Germinal center (tissue), 1 donor: ENCODE data around the gene CENPP.

ENCODE experiments used
- DNase-seq: peaks from one replicate; pipeline ENCODE4 v3.0.0; 2012; ENCODE audit warnings: mixed read lengths, low spot score

The CENPP gene

DNA sequence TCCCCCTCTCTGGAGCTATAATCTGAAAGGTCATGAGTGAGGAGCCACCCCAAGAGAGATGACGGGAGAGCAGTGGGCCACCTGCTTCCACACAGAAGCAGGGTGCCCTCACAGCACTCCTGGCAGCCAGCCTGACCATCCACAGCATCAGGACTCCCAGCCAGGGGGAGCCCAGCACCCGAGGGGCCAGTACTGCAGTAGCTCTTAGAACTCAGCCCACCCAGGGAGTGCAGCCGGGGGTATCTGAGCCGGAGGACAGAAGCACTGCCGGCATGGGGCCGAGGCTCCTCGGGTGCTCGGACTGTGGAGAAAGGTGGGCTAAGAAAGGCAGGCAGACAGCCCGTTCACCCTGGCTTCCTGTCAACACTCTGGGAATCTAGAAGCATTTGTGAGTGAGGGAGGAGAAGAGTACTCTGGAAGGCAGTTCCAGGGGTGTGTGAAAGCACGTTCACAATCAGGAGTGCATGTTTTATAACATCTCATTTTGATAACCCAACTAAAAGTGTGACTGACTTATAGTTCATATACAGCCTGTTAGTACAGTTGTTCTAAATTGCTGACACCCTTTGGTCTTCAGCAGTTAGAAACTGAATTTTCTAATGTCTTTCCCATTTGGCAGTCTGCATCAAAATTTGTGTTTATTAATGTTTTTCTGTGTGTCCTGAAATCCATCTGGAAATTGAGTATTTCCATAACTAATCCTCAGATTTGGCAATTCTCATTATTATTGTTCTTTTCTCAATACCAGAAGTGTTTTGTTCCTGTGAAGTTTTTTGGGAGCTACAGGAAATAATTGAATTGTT, 182.5 kb downstream of the CENPP start:
- DNase-seq: no peak

DNA sequence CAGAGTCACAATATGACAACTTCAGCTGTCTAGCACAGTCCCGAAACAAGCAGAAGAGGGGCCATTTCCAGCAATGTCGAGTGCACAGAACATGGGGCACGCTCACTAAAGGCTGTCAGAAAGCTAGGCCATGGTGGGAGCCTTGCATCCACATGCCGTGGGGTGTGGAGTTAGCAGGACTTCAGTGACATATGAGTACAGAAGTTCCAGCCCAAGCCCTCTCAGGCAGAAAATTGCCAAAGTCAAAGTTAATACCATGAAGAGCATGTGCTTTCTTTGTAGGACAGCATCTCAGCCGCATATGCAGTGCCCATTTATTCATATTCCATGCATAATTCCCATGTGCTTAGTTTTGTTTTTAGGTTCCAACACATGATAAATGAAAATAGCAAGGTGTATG, 183.3 kb downstream of the CENPP start:
- DNase-seq: no peak

DNA sequence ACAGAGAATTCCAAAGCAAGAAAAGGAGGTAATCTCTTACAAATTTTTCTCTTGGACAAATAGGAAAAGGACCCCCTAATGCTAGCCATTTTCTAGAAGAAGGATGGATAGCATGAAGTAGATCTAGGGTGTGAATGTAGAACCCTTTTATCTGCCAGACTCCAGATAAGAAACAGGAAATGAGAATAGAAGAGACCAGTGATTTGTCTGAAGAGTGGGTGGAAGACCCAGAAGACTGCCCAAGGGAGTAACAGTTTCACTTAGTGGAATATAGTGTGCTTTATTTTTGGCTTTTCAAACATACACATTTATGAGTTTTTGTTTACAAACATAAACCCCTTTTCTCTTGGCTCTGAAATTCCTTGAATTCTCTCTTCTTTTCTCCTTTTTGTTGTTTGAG, 185.0 kb downstream of the CENPP start:
- peak; percentile 16 for DNase-seq

DNA sequence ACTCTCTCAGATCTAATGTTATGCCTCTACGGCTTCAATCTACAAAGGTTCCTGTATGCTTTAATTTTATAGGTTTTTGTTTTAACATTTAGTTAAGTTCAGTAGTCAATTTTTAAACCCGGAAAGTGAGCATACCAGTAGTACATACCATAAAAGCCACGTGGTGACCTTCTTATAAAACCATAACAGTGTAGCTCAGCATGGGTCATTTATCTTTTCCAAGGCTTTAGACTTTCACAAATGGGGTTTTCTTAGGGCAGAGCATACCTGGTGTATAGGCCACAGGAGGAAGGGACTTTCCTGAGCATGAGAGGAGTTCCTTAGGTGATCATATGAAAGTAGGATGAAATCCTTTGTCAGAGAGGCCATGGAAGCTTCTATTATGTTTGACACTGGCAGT, 186.9 kb downstream of the CENPP start:
- DNase-seq: no peak

DNA sequence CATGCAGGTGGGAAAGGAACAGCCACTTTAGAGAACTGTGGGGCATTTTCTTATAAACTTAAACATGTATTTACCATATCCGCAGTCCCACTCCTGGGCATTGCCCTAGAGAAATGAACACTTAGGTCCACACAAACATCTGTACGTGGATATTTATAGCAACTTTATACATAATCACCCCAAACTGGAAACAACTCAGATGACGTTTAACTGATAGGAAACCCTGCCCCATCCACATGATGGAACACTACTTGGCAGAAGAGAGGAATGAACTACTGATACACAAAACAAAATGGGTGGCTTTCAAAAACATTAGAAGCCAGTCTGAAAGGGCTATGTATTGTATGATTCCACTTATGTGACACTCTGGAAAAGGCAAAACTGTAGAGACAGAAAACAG, 187.6 kb downstream of the CENPP start:
- no peak for DNase-seq

DNA sequence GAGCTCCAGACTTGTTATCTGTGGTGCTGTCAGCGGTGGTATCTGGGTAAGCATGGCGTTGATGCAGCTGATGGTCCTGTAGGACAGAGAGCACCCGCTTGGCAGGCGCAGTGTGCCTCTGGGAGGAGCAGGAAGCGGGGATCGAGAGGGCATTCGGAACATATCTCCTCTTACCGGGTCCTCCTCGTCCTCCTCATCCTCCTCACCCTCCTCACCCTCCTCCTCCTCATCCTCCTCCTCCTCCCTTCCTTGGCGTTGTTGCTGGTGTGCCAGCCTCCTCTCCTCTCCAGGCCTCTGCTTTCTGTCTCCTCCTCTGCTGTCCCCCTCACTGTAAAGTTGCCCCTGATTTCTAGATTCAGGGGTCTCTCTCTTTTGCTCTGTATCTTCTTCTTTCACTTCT, 188.9 kb downstream of the CENPP start:
- DNase-seq: no peak

DNA sequence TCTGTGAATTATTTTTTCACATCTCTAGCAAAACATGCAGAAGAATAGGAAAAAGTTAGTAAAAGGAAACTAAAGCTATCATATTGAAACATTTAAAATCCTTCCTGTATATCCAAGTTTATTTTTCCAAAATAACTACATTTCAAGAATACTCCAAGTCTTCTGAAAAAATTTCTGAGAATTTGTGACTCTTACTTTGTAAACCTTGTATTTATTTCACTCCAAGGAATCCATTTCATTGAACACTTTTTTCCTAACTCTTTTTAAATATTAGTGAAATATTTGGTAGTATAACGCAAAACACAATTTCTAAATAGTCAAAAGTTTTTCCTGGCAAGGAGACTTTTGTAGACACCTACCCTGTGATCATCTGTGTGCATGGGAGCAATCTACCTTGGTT, 190.8 kb downstream of the CENPP start:
- no peak for DNase-seq

DNA sequence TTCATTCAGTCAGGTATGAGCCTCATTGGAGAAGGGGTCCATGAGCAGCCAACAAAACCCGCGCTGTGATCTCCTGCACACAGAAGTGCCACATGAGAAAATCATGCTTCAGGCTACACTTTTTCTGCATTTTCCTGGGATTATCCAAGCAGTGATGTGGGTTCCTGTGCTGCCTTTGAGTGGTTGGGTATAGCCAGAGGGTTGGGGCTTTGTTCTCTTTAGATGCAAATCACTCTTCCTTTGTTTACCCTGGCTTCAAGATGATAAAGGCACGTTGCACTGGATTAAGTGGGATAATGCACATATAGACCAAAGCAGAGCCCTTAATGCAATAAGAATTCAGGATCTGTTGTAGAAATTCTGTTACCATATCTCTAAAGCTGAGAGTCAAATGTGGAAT, 191.3 kb downstream of the CENPP start:
- DNase-seq: no peak

DNA sequence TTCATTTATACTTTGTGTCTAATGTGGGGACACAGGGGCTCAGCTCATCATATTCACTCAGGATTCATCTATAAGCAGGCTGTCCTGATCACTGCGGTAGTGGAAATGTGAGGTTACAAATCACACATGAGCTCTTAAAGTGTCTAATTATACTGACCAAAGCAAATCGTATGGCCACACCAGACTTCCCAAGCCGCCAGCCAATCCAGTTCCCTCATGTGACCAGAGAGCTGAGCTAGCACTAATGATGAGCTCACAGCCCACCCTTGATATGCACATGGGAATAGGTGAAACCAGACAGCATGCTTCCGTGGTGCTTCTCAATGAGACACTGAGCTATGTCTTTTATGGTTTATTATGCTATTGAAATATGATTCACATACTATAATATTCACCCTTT, 192.4 kb downstream of the CENPP start:
- DNase-seq: no peak

DNA sequence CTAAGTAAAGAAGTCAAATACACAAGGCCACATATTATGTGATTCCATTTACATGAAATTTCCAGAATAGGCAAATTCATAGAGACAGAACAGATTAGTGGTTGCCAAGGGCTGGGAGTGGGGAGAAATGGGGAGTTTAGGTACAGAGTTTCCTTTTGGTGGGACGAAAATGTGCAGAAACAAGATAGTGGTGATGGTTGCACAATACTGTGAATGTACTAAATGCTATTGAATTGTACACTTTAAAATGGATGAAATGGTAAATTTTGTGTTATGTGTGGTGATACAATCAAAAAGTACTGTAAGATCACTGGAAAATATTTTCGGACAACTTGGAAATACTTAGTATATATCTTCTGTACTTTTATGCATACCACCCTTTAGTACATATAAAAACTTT, 195.1 kb downstream of the CENPP start:
- no peak for DNase-seq

DNA sequence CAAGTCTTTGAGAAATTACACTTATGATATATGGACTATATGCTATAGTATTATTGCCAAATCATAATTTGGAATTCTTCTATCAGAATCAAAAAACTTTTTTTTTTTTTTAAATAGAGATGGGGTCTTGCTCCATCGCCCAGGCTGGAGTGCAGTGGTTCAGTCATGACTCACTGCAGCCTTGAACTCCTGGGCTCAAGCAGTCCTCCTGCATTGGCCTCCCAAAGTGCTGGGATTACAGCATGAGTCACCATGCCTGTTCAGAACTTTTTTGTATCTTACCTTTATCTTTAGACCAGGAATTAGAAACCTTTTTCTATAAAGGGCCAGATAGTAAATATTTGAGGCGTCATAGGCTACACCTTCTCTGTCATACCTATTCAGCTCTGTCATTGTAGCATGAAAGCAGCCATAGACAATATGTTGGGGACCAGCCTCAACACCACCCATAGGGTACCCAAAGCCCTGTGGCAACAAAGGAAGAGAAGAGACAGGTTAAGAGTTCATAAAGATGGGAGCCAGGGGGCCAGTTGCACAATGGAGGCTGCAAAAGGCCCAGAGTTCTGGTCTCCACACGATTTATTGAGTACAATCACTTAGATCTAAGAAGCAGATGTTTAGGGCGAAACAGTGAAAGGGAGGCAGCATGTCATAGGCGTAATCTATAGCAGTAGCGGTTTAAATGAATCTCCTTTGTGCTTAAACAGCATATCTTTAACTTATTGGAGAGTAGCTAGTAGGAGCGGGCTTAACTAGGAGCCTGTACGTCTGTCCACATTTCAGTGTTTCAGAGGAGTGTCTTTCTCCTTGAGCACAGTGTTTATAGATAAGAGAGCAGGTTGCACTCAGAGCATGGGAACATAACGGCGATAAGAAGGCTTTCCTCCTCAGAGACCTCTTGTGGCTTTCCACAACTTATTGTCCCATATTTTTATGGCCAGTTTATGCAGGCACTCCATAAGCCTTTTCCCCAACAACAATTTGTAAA, 197.5 kb downstream of the CENPP start:
- DNase-seq: no peak

DNA sequence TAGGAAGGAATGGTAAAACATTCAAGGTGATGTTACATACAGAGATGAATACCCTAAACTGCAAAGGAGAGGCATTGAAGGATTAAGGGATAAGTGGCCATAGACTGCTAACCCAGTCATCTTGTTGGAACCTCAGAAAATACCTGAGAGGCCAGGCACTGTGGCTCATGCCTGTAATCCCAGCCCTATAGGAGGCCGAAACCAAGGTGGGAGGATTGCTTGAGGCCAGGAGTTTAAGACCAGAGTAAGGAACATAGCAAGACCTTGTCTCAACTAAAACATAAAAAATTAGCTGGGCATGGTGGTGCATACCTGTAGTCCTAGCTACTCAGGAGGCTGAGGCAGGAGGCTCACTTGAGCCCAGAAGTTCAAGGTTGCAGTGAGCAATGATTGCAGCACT, 199.1 kb downstream of the CENPP start:
- no peak for DNase-seq

DNA sequence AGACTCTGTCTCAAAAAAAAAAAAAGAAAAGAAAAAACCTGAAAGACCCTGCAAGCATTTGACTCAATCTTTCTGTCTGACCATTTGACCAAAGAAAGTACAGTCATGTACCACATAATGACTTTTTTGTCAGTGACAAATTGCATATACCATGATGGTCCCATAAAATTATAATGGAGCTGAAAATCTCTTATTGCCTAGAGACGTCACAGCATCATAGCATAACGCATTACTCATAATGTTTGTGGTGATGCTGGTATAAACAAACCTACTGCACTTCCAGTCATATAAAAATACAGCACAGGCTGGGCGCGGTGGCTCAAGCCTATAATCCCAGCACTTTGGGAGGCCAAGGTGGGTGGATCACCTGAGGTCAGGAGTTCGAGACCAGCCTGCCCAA, 199.6 kb downstream of the CENPP start:
- no peak for DNase-seq

DNA sequence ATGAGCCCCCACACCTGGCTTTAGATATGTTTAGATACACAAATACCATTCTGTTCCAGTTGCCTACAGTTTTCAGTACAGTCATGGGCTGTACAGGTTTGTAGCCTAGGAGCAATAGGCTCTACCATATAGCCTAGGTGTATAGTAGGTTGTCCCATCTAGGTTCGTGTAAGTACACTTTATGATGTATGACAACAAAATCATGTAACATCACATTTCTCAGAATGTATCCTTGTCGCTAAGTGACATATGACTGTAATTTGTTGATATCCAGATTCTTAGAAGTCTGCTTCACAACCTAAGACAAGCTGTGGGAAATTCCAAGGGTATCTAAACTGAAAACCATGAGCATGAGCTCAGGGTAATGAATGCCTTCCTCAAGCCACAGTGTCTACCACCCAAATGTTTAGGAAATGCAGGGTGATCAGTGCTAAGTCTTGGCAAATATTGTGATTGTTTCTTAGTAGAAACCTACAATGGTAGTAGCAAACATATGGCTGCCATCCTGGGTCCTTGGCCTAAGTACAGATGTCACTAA, 201.6 kb downstream of the CENPP start:
- no peak for DNase-seq

DNA sequence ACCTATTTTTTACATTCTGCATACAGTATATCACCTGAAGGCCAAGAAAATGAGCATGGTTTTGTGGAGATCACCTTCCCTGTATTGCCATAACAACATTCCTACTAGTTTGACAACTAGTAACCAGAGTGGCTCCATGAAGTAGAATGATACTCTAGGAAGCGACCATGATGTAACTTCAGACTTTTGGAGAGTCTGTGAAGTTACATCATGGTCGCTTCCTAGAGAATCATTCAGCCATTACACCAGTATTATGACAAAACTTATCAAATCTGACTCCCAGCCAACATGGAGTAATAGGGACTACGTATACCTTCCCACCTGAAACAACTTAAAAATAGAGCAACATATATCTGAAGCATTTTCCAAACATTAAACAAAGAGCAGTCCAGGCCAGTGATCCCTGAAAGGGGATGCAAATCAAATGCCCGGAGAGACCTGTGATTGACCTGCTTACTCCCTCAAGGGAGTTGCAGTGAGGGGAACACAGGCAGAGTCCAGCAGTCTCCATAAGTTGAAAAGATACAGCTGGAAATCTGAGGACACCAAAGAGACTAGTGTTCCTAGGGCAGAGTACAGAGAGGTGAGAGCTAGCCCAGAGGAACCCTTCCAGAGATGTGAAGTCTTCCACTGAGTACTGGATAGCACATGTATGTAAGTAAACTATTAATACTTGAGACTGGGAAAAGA, 202.2 kb downstream of the CENPP start:
- no peak for DNase-seq

DNA sequence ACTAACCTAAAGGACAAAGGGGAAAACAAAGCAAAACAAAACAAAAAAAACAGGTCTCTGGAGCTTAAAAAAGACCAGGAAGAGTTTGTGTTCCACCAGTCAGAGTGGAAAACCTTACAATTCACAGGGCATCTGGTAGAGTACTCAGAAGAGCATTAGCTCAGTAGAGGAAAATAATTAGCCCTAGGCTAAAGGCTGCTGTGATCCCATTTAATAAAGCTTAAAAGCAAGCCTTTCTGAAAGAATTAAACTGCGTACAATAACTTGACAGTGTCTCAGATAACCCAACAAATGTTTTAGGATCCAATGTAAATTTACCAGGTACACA, 202.7 kb downstream of the CENPP start:
- no peak for DNase-seq

DNA sequence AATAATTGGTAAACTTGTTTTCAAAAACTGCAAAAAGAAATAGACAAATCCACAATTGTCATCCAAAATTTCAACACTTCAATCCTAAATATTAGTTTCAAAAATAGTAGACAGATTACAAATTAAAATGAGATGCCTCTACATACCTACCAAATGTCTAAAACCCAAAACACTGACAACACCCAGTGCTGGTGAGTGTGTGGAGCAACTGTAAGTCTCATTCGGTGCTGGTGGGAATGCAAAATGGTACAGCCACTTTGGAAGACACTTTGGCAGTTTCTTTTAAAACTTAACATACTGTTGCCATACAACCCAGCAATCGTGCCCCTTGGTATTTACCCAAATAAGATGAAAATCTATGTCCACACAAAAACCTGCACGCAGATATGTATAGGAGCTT, 203.4 kb downstream of the CENPP start:
- no peak for DNase-seq

DNA sequence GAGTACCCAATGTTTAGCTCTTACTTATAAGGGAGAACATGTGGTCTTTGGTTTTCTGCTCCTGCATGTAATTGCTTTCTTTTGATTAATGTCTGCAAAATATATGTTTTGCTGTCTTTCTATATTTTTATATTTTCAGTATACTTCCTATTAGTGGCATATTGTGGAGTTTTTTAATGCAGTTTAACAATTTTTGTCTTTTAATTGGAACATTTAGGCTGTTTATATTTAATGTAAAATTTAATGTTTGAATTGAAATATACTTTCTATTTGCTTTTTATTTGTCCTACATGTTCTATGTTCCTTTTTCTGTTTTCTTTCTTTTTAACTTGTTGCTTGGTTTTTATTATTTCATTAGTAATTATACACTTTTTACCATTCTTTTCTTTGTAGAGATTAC, 205.1 kb downstream of the CENPP start:
- DNase-seq: no peak

DNA sequence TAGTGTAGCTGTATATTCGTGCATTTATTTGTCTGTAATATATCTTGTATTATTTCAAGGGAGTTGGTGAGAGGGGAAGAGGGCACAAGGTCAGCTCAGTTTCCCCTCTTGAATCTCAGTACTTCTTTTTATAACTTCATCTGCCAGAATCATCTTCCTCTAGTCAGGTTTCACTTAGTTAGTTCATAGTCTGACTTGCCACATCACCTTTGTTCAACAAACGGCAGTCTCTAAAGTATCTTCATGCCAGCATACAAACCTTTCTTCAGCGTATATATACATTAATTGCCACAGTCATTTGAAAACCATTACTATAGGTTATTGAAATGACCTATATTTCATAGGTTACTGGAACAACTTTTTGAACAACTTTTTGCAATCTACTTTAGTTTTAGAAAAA, 208.5 kb downstream of the CENPP start:
- no peak for DNase-seq

DNA sequence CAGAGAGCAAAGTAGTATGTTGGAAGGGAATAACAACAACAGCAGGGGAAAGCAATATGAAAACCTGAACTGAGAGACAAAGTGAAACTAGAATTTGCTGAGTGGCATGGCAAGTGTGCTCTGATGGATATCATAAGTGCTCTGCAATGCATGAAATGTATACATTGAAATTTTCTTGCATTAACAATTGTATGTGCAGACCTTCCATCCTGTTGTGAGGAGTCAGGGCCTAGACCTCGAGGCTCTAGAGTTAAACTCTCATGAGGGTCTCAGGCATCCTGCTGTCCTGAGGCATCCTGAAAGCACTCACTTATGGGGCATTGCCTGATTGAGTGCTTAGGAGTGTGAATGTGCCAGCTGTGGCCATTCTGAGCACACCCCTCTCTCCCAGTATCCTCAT, 208.9 kb downstream of the CENPP start:
- DNase-seq: no peak

DNA sequence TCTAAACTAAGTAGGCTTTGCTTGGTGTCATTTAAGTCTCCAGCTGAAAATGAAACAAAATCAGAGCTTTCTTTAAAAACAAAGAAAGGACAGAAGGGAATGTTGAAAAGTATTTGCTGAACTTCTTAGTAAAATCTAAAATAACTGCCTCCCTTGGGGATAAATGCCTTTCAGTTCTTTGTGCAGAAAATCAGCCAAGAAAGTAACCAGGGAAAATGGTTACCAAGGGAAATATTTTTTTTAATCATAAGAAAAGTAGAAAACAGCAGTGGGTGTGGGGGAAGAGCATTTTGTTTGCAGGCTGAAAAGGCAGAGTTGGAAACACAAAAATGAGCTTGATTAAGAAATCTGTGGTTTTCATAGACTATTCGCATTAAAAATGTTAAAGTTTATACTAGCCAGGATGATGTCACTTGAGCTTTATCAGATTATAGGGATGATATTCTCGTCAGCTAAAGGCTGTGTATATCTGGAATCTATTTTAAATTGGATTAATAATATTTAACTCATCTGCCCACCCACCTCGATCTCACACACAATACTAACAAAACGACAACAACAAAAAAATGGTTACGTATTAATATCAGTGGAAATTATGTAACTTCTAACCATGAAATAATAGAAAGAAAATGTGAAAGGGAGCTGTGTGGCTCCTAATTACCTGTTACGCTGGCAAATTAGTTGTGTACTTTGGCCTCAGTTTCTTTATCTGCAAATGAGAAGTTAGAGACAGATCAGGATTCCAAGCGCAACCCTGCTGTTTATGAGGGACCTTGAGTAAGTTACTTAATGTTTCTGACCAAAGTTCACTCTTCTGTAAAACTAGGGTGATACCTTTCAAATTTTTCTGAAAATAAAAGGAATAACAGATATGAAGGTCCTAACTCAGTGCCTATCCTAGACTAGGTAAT, 210.4 kb downstream of the CENPP start, which contains the start of gene ECM2:
Gene ECM2, minus strand, starts transcription at position 51 of the 911 bp plus-strand sequence. CDS start 13,124 bp downstream, outside the sequence.
- DNase-seq: no peak
